Loucy (cell line): ENCODE results near the gene CHEK1.

Experiments used
- H2AFZ ChIP-seq: fragments of 200-600 bp; sonication (generic); 2 replicates; pipeline ENCODE4 v1.6.0; 2016; ENCODE audit warnings: antibody characterized with exemption, mild to moderate bottlenecking, low read length, moderate library complexity
- H3F3A ChIP-seq: fragments of 200-600 bp; 2 replicates; pipeline ENCODE4 v1.6.0; 2016; ENCODE audit warnings: antibody characterized with exemption, low read depth, mild to moderate bottlenecking
- H3K27me3 ChIP-seq: fragments of 200-600 bp; sonication (generic); 2 replicates; pipeline ENCODE4 v1.6.1; 2014; ENCODE audit warnings: low read length, mild to moderate bottlenecking; ENCODE audit not compliant: insufficient read depth, poor library complexity, severe bottlenecking
- H3K36me3 ChIP-seq: fragments of 200-600 bp; sonication (generic); 2 replicates; pipeline ENCODE4 v1.6.1; 2016; ENCODE audit warnings: low read length; ENCODE audit not compliant: insufficient read depth
- H3K4me1 ChIP-seq: fragments of 200-600 bp; sonication (generic); 2 replicates; pipeline ENCODE4 v1.5.1; 2014; ENCODE audit warnings: low read length, mild to moderate bottlenecking; ENCODE audit not compliant: insufficient read depth, poor library complexity, severe bottlenecking
- H3K4me2 ChIP-seq: fragments of 200-600 bp; sonication (generic); 2 replicates; pipeline ENCODE4 v1.6.0; 2014; ENCODE audit warnings: antibody characterized with exemption, low read length, low read depth, mild to moderate bottlenecking; ENCODE audit not compliant: poor library complexity, severe bottlenecking
- H3K4me3 ChIP-seq: fragments of 200-600 bp; sonication (generic); 2 replicates; pipeline ENCODE4 v1.5.1; 2014; ENCODE audit warnings: low read length, mild to moderate bottlenecking, mixed read lengths; ENCODE audit not compliant: poor library complexity, severe bottlenecking
- H3K79me2 ChIP-seq: fragments of 200-600 bp; sonication (generic); 2 replicates; pipeline ENCODE4 v1.6.1; 2014; ENCODE audit warnings: low read length; ENCODE audit not compliant: insufficient read depth
- H3K9ac ChIP-seq: fragments of 200-600 bp; sonication (generic); 2 replicates; pipeline ENCODE4 v1.6.0; 2014; ENCODE audit warnings: mild to moderate bottlenecking, low read depth, low read length, moderate library complexity; ENCODE audit not compliant: poor library complexity, severe bottlenecking
- H3K9me2 ChIP-seq: fragments of 200-600 bp; sonication (generic); replicated peaks from 2 replicates; pipeline ENCODE4 v1.6.1; 2016; ENCODE audit warnings: low read depth, low read length, mixed read lengths
- H3K9me3 ChIP-seq: fragments of 200-600 bp; sonication (generic); 2 replicates; pipeline ENCODE4 v1.6.1; 2014; ENCODE audit warnings: mild to moderate bottlenecking, antibody characterized with exemption, low read length, low read depth; ENCODE audit not compliant: insufficient read depth
- H4K20me1 ChIP-seq: fragments of 200-600 bp; sonication (generic); 2 replicates; pipeline ENCODE4 v1.6.0; 2014; ENCODE audit warnings: antibody characterized with exemption, low read length, mild to moderate bottlenecking; ENCODE audit not compliant: insufficient read depth, poor library complexity, severe bottlenecking
- CTCF ChIP-seq: fragments of 200-600 bp; sonication (generic); conservative IDR thresholded peaks from 2 replicates; pipeline ENCODE4 v1.5.1; 2014; ENCODE audit warnings: mild to moderate bottlenecking, antibody characterized with exemption, low read length
- EZH2phosphoT487 ChIP-seq: fragments of 200-600 bp; IDR thresholded peaks from 2 replicates; pipeline ENCODE4 v1.6.1; 2018; ENCODE audit warnings: antibody characterized with exemption, mild to moderate bottlenecking, moderate library complexity, borderline replicate concordance

CHEK1 gene

GRCh38 chr11:125587480-125587879, 37.5 kb upstream of the CHEK1 start:
- H3K4me3 ChIP-seq = no peak overlapping the region
- TF ChIP-seq EZH2phosphoT487 = no peak
- no peak for TF ChIP-seq CTCF

DNA sequence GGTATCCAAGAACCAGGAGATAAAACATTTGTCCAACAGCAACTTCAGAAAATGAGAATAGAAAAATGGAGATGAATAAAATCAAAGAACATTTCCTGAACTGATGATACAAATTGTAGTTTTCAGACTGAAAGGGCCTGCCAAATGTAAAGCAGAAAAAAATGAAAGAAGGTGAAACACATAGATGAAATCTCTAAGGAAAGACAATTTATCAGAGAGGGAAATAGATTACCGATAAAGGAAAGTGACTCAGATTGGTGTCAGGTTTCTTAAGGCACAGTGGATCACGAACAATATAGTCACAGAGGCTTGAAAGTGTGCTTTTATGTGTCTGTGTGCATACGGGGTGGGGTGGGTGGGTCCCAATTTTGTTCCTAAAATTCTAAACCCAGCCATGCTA, 36.5 kb upstream of the CHEK1 start:
- Histone ChIP-seq H2AFZ (no peak overlapping the region), H3K9ac (no peak overlapping the region)
- TF ChIP-seq CTCF = no peak
- no peak for TF ChIP-seq EZH2phosphoT487

More at GRCh38 chr11:125587480-125587879, 37.5 kb upstream of the CHEK1 start:
- peaks cover 11% of the 10 kb centered on the region; the same call in 1 of the 2 replicates for H3K79me2 ChIP-seq
- H3K9ac ChIP-seq = no peak overlapping the region
- H4K20me1 ChIP-seq = no peaks in the 10 kb centered on the region
- peaks cover 5% of the 10 kb centered on the region for H3K4me1 ChIP-seq
- H3K36me3 ChIP-seq = peaks cover 23% of the 10 kb centered on the region; the same call in 1 of the 2 replicates
- H3K9me2 ChIP-seq = no peaks in the 10 kb centered on the region
- H3K9me3 ChIP-seq = no peaks in the 10 kb centered on the region
- H3F3A ChIP-seq = no peaks in the 10 kb centered on the region
- no peak overlapping the region for H3K4me2 ChIP-seq
- no peaks in the 10 kb centered on the region for H3K27me3 ChIP-seq
- H2AFZ ChIP-seq = no peak overlapping the region

DNA sequence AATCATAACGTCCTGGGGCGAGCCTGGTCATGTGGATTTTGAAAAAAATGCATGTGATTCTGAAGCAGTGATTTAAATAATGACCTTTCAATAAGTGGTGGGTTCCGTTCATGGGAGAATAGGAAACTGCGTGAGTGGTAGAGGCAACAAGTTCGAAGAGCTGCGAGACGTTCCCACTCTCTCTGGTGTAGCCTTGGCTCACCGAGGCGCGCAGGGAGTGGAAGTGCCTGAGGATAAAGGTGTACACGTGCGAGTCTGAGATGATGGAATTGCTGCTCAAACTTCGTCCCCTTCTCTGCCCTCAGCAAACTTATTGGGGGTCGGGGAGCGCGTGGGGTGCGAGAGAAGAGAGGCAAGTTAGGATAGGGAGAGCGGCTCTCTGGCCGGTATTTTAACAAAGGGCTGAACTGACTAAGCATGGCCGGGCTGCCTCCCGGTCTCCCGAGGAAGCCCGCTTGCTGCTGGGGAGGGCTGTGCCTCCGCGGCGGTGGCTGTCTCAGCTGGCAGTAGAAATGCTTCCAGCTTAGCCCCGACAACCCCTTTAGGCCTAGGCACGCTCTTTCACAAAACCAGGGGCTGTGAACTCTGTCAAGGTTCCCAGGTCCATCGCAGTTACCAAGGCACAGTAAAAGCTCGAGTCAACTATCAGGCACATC, 33.2 kb upstream of the CHEK1 start:
- Histone ChIP-seq H3K79me2 (peaks cover 53% of the 10 kb centered on the region), H3K9ac (peak overlapping the region; percentile 88), H3K9me3 (no peaks in the 10 kb centered on the region), H3K4me2 (peak overlapping the region; percentile 82), H3K27me3 (no peaks in the 10 kb centered on the region), H3K9me2 (no peaks in the 10 kb centered on the region), H4K20me1 (peaks cover 30% of the 10 kb centered on the region), H3F3A (no peaks in the 10 kb centered on the region), H3K4me3 (peak overlapping the region; percentile 96), H3K4me1 (peaks cover 28% of the 10 kb centered on the region), H2AFZ (peak overlapping the region; percentile 85), H3K36me3 (no peaks in the 10 kb centered on the region)
- TF ChIP-seq EZH2phosphoT487 = no peak
- TF ChIP-seq CTCF = no peak

More for the DNA sequence above, 36.5 kb upstream of the CHEK1 start:
- H3K36me3 ChIP-seq = peaks cover 13% of the 10 kb centered on the region; the same call in 1 of the 2 replicates
- H4K20me1 ChIP-seq = peaks cover 7% of the 10 kb centered on the region
- no peaks in the 10 kb centered on the region for H3K27me3 ChIP-seq
- H3K9me3 ChIP-seq = no peaks in the 10 kb centered on the region
- H3F3A ChIP-seq = no peaks in the 10 kb centered on the region
- H3K9me2 ChIP-seq = no peaks in the 10 kb centered on the region
- peaks cover 20% of the 10 kb centered on the region for H3K79me2 ChIP-seq
- no peak overlapping the region for H3K4me3 ChIP-seq
- no peak overlapping the region for H3K4me2 ChIP-seq
- H3K4me1 ChIP-seq = peaks cover 7% of the 10 kb centered on the region
